ENCODE measurements around the gene LRFN2.

Gene LRFN2

DNA sequence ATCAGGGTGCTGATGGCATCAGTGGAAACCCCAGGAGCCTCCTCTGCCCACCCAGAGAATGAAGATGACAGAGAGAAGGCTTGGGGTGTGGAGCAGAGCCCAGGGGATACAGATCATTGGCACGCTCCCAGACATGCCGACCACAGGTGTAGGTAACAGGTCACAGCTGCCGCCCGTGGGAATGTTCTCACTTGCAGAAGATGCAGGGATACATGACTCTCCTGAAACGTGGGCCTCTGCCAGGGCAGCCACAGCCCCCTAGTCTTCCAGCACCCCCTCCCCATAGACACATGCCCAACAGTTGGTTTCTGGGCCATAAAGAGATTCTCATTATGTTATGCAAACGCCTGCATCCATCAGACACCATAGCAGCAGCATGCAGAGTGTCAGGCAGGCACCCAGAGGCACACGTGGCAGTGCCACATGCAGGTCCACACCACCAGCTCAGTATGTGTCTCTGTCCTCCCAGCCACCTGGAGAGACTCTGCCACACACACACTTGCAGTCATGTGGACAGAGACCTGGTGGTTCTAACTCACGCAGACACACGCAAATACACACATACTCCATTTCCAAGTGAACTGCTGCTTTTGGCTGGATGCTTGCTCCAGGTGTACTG is 45.5 kb downstream of the LRFN2 start:
- DNase-seq: no peak

DNA sequence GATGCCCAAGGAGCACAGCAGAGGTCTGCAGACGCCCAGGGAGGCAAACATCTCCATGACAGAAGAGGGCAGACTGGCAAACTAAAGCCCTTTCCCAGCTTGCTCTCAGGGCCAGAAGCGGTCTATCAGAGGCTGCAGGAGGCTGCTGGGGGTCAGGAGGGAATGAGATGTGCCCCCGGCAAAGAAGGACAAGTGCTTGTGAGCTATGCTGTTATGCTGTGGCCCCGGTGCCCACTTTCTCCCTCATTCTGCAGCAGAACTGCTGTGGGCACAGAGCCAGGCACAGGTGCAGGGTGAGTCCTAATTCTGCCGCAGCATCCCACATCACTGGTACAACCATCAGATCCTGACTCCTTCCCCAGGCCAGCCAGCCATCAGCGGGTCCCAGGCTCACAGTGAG is 46.4 kb downstream of the LRFN2 start:
- DNase-seq: no peak

DNA sequence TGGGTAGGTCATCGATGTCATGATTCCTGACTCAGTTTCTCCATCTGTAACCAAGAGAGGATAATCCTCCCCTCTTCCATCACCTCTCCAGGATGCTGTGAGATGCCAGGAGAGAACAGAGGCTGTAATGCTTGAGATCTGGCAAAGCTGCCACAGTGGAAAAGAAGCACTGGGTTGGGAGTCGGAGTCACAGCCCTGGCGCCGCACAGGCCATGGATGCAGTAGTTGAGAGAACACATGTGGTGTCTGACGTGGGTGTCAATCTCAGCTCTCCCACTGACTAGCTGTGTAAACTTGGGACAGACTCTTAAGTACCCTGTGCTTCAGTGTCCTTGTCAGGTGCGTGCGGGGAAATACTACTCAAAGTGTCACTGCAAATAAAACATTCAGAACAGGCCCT is 47.3 kb downstream of the LRFN2 start:
- no peak for DNase-seq

DNA sequence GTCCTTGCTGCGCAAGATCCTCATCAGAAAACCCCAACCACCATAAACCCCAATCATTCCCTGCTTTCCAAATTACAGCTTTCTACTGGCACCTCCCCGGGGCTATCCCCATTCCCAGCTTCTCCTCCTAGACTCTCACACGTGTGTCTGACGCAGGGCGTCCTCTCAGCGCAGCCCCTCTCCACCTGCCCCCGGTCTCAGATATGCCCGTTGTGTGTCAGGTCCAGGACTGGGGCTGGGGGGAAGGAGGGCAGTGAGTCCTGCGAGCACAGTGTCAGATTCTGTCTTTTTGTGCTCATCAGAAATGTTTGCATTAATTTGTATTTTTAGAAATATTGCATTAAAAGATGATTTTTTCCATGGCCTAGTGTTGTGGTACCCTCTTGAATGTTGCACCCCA is 48.6 kb downstream of the LRFN2 start:
- no peak for DNase-seq

DNA sequence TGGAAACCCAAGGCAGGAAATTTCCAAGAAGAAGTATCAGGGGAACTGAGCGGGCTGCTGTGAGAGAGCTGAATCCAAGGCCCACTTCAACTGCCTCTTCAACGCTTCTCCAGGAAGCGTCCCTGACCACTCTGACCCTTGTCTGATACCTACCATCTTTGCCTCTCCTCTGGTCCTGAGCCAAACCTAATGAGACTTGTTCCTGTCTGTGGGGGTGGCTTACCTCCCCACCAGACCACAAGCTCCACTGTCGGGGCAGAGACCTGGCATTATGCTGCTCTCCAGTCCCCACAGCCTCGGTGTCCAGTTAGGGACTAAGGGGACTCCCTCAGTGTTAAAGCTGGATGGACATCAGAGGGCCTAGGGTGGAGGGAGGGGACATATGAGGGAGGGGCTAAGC is 49.7 kb downstream of the LRFN2 start:
- no peak for DNase-seq

DNA sequence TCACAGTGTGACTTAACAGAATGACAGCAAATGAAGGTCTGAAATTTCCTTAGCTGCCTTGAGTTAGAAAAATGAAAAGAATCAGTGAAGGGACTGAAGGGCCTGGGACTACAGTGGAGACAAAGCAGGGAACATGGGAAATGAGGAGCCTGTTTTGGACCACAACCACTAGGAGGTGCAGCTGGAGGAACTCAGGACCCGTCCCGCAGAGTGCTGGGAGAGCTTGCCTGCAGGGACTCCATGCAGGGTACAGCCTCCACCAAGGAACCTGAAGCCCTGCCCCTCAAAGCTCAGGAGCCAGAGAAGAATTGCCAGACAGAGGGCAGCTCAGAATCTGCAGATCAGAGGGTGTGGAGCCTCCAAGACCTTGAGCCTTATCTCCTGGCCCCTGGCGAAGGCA is 50.7 kb downstream of the LRFN2 start:
- DNase-seq: peak in 1 of 2 experiments; percentile 45

DNA sequence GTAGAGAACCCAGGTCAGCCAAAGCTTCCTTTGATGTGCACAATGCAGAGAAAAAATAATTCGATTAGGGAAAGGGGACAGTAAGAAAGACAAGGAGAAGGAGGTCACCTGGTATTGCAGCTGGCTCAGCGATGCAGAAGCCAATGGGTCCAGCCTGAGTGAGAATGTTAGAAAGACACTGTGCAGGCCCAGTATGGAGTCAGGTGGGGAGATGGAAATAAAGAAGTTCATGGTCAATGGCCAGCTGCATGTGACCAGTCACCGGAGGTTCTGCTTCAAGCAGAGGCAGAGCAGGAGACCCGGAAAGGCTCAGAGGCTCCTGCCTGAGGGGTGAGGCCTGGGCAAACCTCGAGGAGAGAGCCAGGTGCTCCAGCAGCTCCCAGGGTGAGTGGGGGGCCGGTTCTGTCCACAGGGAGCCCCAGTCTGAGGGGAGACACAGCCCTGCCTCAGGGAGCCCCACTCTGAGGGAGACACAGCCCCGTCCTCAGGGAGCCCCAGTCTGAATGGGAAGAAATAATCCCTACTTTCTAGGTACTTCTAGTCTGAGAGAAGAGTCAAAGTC is 51.3 kb downstream of the LRFN2 start:
- DNase-seq: no peak

DNA sequence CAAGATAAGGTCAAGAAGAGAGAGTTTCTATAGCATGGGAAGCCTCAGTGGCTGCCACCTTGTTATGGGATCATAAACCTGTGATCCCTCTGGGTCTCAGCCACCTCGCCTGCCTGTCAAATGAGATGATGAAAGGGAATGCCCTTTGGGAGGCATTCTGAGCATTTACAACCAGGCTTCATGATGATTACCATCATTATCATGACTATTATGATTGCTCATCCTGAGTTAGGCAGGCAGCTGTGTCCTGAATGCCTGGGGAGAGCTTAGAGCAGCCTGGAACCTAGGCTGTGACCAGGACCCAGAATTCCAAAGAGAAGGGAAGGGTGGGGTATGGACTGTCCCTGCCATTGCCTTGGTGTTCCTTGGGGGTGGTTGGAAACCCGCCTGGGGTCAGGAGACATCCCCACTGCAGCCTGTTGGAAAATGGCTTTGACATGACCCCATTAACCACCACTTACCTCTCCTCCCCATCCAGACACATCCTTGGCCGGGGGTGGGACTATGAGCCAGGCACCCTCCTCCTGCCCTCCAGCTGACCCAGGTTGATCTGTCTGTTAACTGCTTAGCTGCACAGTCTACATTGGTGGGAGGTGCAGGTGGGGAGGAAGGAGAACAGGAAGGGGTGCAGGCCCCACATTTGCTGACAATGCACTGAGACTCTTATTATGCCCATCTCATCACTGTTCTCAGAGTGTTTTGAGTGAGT is 51.9 kb downstream of the LRFN2 start:
- no peak for DNase-seq

DNA sequence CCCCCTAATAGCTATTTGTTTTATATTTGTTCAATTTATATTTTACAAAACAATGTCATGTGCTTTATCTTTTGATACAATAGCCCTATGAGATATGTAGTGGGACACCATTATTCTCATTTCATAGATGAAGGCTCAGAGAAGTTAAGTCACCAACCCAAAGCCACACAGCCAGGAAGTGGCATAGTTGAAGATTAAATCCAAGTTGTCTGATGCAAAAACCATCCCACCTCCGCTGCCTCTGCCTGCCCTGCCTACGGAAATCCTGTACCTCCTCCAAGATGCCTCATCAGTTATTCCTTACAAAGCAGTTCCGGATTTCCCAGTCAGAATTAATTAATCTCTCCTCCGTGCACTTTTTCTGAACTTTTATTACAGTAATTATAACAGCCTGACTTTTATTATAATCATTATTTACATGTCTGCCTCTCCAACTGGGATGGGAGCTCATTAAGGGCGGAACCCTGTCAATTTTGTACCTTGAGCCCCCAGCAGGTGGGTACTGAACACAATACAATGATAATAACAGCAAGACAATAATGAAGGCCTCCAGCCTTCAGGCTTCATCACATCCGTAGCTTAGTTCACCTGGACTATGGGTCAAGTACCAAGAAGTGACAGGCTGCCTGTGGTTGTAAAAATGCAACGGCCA is 54.7 kb downstream of the LRFN2 start:
- no peak for DNase-seq

DNA sequence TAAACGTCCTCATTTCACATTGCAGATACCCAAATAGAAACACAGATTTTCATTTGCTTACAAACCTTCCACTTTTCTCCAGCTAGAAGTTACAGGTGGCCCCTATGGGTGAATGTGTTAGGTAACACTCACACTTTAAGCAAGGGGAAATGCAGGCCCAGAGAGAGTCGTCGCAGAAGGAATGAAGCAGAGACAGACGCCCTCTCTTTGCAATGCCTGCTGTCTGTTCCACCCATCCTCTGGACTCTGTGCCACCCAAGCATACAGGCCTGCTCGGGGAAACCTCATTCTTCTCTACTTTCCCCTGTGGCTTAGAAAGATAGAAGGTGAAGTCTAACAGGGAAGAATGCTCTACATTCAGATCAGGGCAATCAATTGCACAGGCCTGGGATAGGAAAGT is 57.2 kb downstream of the LRFN2 start:
- no peak for DNase-seq

DNA sequence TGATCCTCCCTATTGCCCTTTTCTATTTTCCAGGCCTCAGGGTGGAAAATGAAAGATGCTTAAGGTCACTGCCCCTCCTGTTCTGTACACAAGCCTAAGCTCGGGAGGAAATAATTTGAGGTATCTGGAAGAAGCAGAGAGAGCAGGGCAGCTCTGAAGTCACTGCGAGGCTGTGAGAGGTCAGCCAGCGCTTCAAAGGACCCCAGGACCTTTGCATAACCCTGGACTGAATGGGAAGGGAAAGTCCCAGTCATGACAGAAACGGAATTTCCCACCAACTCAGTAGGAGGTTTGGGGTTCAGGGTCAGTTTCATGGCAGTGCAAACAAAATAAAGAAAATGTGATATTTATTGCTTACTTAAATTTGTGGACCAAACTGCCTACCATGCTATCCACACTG is 58.1 kb downstream of the LRFN2 start:
- no peak for DNase-seq

DNA sequence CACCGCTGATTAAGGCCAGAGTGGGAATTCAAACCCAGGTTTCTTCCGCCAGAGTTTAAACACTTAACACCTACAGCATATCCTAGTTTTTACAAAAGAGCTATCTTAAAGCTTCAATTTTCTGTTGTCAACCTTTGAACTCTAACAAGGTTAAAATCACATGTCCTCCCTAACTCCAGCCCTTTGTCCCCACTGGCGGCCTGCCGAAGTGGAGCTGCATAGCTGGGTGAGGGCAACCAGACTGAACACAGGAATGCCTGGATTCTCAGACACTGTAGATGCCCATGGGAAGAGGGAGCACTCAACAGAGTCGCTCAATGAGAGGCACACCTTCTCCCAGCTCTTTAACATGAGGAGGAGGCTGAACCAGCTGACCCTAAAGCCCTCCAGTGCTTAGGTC is 59.1 kb downstream of the LRFN2 start:
- DNase-seq: no peak

DNA sequence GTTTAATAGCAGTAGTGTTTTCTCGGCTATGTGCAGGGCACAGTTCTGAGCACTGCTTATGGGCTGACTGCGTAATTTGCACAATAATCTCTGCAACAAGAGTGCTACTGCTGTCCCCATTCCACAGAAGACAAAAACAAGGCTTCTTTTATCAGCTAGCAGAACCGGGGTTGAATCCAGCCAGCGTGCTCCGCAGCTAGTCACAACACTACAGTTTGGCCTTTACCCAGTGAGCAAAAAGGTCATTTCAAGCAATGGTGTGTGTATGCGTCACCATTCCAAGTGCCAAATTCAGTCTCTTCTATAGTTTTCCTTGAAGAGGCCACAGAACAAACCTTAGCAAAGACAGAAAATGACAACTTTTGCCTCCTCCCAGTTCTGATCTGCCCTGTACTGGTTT is 61.1 kb downstream of the LRFN2 start:
- no peak for DNase-seq

DNA sequence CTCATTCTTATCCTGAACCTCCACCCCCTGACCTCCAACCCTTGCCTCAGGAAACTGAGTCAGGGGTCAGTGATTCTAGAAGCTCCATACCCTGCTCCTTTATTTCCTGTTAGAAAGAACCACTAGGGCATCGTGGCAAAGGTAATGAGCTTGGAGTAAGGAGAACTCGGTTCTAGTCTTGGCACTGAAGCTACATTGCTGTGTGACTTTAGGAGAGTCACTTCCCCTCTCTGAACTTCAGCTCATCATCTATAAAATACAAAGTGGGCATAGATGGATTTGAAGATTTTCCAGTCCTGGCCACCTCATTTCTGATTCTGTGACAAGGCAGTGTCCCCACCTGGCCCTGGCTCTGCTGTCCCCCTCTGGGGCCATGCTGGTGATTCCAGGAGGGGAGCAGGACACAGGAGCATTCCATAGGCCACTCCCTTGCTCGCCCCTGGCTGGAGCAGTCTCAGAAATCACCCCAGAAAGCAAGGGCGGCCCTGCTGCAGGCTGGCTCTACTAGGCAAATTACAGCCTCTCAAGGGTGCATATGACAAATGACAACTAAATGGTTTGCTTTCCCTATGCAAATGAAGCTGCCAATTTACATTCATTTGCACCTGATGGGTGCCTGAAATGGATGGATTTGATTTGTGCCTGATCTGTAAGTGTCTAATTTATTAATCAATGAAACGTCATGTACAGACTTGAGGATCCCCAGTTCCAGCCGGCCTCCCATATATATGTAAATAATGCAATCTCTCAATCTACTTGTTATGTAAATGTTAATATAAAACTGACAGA is 62.2 kb downstream of the LRFN2 start:
- peak in 1 of 2 experiments; percentile 56 for DNase-seq

DNA sequence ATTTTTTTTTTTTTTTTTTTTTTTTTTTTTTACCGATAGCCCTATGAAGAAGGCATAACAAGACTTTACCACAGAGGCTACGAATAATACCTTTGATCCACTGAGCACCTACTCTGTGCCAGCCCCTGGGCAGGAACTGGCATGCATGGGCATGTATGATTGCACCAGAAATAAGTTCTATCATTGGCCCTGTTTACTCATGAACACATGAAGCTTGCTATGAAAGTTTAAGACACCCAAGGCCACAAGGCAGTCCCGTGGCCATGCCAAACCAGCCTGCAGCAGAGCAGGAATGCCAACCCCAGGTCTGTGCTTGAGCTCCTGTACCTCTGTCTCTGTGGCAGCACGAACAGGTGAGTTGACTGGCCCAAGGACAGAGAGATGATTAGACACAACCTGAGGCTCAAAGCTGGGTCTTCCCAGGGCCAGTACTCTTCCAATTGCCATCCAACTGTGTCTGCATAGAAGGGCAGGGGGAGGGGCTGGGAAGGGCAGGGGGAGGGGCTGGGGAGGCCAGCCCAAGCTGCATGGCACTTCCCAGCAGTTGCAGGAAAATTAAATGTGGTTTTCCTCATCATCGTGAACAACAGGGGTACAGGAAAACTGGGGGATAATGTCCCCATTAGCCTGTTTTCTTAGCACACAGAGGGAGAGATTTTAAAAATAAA is 63.5 kb downstream of the LRFN2 start:
- DNase-seq: no peak

DNA sequence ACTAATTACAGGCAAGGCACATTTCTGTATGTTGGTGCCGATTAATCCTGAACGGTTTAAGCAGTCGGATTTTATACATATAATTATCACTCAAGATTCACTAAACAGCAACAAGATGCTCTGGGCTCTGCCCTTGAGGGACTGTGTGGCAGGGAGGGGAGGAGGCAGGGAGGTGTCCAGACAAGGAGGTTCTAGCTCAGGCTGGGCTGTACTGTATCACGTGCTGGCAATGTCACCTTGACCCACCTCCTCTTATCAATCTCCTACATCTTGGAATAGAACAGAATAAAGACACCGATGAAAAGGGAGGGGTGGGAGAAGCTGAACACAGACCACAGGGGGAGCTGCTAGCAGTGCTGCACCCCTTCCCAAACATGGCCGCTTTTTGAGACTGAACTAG is 65.7 kb downstream of the LRFN2 start:
- no peak for DNase-seq

DNA sequence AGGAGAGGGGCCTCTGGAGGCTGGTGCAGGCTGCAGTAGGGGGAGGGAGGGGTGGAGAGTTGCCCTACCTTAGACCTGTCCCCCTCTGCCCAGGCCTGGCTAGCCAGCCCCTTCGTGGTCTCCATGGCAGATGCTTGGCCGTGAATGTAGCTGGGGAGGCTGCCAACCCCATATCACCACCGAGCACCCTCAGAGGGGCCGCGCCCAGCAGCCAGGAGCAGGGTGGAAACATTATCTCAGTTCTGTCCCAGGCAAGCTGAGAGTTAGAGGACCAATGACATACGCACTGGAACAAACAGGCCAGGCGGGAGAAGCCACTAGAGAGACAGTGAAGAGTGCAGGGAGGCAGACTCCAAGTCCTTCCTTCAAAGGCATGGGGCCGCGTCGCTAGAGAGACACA is 66.5 kb downstream of the LRFN2 start:
- no peak for DNase-seq

DNA sequence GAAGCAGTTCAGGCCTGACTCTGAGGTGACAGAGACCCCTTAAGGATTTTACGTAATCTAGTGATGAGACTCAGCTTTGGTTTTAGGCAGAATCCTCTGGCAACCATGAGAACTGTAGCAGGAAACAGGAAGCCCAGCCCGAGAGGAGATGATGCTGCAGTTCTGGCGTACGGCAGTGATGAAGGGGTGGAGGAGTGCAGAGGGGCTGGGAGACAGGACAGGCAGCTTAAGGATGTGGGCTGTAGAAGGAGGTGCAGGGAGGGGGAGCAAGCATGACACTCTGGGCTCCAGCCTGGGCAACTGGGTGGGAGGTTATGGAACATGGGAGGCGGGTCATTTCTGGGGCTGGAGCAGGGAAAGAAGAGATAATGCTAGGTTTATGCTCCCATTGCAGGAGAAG is 67.1 kb downstream of the LRFN2 start:
- DNase-seq: no peak

DNA sequence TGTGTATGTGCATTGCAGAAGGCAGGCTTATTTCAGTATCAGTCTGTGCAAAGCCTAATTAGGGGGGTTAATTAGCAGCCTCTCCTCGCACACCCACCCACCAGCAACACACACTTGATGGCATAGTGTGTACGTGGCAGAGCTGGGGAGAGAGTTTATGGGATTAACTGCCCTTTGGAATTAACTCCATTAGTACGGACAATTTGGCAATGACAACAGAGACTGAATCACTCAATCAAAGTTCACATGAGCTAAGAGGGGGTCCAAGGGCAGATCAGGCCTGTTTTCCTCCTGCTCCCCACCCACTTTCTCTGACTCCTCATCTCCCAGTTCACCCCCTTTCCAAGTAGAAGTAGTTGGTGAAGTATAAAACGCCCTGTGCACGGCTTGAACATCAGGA is 69.5 kb downstream of the LRFN2 start:
- no peak for DNase-seq

DNA sequence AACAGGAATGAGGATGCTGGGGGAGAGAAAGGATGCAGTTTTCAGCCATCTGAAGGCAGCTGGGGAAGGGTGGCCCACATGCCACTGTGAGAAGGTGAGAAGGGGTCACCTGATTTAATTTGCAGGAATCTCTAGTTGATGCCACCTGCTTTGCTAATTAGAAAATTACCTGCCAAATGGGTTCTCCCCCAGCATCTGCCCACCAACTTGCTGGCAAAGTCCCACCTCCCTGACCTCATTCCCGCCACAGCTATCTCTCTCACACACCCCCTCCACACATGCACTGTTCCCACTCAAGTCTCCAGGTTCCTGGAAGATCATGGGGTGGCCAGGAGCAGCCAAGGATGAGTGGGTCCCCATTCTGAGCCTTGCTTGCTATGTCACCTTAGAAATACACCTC is 70.7 kb downstream of the LRFN2 start:
- DNase-seq: no peak

DNA sequence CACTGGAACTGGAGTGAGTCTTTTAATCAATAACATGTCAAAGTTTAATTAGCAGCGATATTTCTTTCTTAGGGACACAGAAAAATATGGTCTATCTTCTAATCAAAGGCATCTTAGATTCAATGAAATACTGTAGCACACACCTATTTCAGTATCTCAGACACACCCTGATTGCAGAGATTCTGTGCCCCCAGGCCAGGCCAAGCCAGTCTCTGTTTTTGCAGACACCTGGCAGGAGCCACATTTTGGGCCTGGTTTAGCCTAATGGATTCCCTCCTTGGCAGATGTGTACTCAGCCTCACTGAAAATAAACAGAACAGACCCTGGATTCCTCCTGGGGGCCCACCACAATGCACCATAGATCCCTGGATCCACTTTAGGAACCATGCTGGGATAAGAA is 74.8 kb downstream of the LRFN2 start:
- no peak for DNase-seq

DNA sequence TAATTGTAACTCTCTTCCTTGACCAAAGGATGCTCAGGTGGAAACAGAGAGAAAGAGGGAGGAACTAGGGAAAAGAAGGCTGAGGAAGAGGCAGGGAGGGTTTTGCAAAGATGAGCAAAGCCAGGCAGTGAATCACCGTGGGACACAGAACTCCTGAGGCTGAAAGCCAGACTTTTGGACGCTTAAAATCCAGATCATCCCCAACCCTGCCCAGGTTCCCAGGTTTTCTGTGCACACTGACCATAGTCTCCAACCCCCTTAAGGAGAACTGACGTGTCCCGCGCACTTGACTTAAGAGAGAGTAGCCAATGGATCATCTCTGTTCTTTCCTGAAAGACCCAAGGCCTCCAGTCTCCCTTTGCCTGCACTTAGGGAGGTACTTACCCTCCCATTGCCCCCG is 75.3 kb downstream of the LRFN2 start:
- DNase-seq: no peak

DNA sequence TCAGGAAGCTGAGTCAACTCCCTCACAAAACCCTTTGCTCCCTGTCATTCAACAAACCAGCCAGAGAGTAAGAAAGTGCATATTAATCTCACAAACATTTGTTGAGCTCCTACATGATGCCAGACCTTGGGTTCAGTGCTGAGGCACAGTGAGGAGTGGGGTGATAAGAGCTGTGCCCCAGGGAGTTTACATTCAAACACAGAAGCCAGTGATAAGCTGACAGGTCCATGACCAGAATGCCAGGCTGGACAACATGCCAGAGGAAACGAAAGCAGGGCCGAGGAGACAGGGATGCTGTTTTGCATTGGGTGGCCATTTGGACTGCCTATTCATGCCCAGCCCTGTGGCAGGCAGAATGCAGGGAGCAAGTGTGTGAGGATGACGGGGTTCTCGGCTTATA is 76.7 kb downstream of the LRFN2 start:
- no peak for DNase-seq

Data from NCI-H526 (cell line).